Measurements from ENCODE around the gene SDK1. TPM values are rescaled to one million over a fixed set of nuclear protein-coding genes. Genes with fewer than 3 reads are reported as not detected.

SDK1 gene
- total RNA-seq, 4 donors from 2014 or later = 1.2 to 1.8 (median 1.5) TPM

DNA sequence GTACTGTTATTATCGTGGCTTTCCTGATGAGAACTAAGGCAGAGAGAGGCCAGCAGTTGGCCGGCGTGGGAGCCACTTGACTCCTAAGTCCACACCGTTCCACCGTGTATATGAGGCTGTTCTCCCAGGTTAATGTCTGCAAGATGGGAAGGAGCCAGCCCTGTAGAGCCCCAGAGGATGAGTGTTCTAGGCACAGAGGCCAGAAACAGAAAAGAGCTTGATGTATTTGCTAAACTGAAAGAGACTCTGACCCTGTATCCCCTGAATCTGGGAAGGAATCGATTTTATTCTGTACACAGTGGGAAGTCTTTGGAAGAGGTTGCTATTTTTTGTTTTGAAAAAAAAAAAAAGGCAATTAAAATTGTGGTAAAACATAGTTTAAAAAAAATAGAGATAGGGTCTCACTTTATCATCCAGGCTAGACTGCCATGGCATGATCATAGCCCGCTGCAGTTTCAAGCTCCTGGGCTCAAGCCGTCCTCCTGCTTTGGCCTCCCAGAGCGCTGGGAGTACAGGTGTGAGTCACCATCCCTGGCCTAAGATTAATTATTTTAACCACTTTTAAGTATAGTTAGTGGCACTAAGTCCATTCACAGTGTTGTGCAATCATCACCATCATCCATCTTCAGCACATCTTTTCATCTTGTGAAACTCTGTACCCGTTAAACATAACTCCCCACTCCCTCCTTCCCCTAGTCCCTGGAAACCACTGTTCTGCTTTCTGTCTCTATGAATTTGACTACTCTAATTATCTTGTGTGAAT is 348.8 kb downstream of the SDK1 start:
- in situ Hi-C loops (cut with MboI; ENCODE audit: low sequenced_read_pairs in 4 of 4) (no loop called here), intact Hi-C loops (cut with DNase I; ENCODE audit: low total_unique reads) (loop anchor here (5.0 kb wide), 1 partner anchor 1497 kb away; no protein-coding TSS in a partner anchor)
- H3K4me1 ChIP-seq = no peaks in the 10 kb centered on the region
- no peaks in the 10 kb centered on the region for H3K9me3 ChIP-seq
- ATAC-seq (no peak), DNase-seq (no peak)
- H3K27ac ChIP-seq = no peak overlapping the region
- no peaks in the 10 kb centered on the region for H3K36me3 ChIP-seq
- H3K27me3 ChIP-seq = no peaks in the 10 kb centered on the region
- TF ChIP-seq, protein P1, sequence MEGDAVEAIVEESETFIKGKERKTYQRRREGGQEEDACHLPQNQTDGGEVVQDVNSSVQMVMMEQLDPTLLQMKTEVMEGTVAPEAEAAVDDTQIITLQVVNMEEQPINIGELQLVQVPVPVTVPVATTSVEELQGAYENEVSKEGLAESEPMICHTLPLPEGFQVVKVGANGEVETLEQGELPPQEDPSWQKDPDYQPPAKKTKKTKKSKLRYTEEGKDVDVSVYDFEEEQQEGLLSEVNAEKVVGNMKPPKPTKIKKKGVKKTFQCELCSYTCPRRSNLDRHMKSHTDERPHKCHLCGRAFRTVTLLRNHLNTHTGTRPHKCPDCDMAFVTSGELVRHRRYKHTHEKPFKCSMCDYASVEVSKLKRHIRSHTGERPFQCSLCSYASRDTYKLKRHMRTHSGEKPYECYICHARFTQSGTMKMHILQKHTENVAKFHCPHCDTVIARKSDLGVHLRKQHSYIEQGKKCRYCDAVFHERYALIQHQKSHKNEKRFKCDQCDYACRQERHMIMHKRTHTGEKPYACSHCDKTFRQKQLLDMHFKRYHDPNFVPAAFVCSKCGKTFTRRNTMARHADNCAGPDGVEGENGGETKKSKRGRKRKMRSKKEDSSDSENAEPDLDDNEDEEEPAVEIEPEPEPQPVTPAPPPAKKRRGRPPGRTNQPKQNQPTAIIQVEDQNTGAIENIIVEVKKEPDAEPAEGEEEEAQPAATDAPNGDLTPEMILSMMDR (IDR thresholded peaks at IDR 0.05 in 4 of 5, conservative IDR thresholded peaks at IDR 0.05 in 1 of 5) = no peak
- no peak for TF ChIP-seq POLR2A (IDR thresholded peaks at IDR 0.05)
- no peak overlapping the region for H3K4me3 ChIP-seq

DNA sequence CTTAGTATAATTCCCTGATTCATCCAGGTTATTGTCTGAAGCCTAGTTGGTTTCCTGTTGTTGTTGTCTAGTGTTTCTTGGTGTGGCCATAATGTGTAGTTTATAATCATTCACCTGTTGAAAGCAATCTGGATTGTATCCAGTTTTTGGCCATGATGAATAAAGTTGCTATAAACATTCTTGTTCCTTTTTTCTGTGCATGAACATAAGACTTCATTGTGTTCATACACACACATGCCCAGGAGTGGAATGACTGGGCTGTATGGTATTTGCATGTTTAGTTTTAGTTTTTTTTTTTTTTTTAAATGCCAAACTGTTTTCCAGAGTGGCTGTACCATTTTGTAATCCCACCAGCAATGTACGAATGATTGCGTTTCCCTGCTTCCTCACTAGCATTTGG is 349.8 kb downstream of the SDK1 start:
- in situ Hi-C loops (cut with MboI; ENCODE audit: low sequenced_read_pairs in 4 of 4) (no loop called here), intact Hi-C loops (cut with DNase I; ENCODE audit: low total_unique reads) (no loop called here)
- no peak for DNase-seq
- Histone ChIP-seq H3K4me1 (no peaks in the 10 kb centered on the region), H3K4me3 (no peak overlapping the region), H3K36me3 (no peaks in the 10 kb centered on the region), H3K9me3 (no peaks in the 10 kb centered on the region), H3K27me3 (no peaks in the 10 kb centered on the region), H3K27ac (no peak overlapping the region)
- ATAC-seq = no peak
- no peak for TF ChIP-seq POLR2A (IDR thresholded peaks at IDR 0.05)
- TF ChIP-seq, protein P1 (IDR thresholded peaks at IDR 0.05 in 4 of 5, conservative IDR thresholded peaks at IDR 0.05 in 1 of 5) = no peak

DNA sequence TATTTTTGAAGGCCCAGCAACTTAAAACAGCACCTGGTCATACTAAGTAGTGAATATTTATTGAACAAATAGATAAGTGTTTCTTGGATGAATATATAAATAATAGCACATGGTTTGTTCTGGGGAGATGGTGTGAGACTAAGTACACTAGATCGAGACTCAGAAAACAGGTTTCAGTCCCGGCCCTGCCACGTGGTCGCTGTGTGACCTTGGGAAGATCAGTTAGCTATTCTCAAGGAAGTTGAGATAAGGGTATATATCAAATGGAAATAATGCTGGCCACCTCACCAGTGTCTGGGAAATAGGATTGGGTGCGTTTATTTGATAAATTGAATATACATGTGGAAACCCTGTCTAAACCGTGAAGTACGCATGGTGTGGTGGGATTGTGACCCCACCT is 354.6 kb downstream of the SDK1 start:
- TF ChIP-seq, protein P1 (IDR thresholded peaks at IDR 0.05 in 4 of 5, conservative IDR thresholded peaks at IDR 0.05 in 1 of 5) = no peak
- no peak for TF ChIP-seq POLR2A (IDR thresholded peaks at IDR 0.05)
- H3K36me3 ChIP-seq = no peaks in the 10 kb centered on the region
- intact Hi-C loops (cut with DNase I; ENCODE audit: low total_unique reads) = no loop called here
- no peaks in the 10 kb centered on the region for H3K27me3 ChIP-seq
- DNase-seq (no peak), ATAC-seq (no peak)
- H3K4me3 ChIP-seq = no peak overlapping the region
- H3K4me1 ChIP-seq = no peaks in the 10 kb centered on the region
- no peak overlapping the region for H3K27ac ChIP-seq
- H3K9me3 ChIP-seq = no peaks in the 10 kb centered on the region
- in situ Hi-C loops (cut with MboI; ENCODE audit: low sequenced_read_pairs in 4 of 4) = no loop called here

DNA sequence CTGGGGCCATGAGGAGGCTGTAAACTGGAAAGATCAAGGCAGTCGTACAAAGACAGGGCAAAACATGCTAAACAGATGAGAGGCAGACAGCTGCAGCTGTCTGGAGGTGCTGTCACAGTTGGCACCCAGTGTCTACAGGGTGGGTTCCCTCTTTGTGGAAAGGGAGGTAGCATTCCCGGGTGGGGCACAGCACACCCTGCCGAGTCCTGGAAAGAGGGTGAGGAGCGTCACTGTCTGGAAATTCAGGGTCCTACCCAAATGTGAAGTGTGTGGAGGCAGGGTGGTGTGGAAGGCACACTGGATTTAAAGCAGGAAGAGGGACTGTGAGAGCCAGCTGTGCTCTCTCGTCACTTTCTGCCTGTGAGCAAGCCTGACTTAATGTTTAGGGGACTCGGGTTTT is 356.2 kb downstream of the SDK1 start:
- in situ Hi-C loops (cut with MboI; ENCODE audit: low sequenced_read_pairs in 4 of 4) (no loop called here), intact Hi-C loops (cut with DNase I; ENCODE audit: low total_unique reads) (no loop called here)
- ATAC-seq = no peak

More for the DNA sequence above, 356.2 kb downstream of the SDK1 start:
- Histone ChIP-seq H3K27ac (no peak overlapping the region), H3K9me3 (no peaks in the 10 kb centered on the region), H3K4me3 (no peak overlapping the region), H3K27me3 (no peaks in the 10 kb centered on the region), H3K36me3 (no peaks in the 10 kb centered on the region), H3K4me1 (no peaks in the 10 kb centered on the region)
- no peak for TF ChIP-seq POLR2A (IDR thresholded peaks at IDR 0.05)
- TF ChIP-seq, protein P1 (IDR thresholded peaks at IDR 0.05 in 4 of 5, conservative IDR thresholded peaks at IDR 0.05 in 1 of 5) = no peak
- no peak for DNase-seq
